Activated CD4-positive, alpha-beta T cell treated with anti-CD3 and anti-CD28 coated beads for 36 hours (primary cell): ENCODE data around the gene SLC25A22. TPM values are rescaled to one million over a fixed set of nuclear protein-coding genes. Genes with fewer than 3 reads are reported as not detected.

Experiments
- ATAC-seq: fragments of 200-7000 bp; cut with Tn5 transposase; one replicate; pipeline ENCODE4 v1.10.0; 2021; ENCODE audit warnings: mild to moderate bottlenecking, moderate library complexity
- CTCF ChIA-PET: fragments of 350-600 bp; sonication (Branson Sonifier 250); formaldehyde crosslinking; loops from one replicate; lab custom pipeline; 2021; ENCODE audit warnings: antibody characterized with exemption; lab: Charles Lee
- POLR2A ChIA-PET: fragments of 350-600 bp; sonication (Branson Sonifier 250); formaldehyde crosslinking; loops from one replicate; lab custom pipeline; 2021; ENCODE audit warnings: antibody characterized with exemption, inconsistent platforms; lab: Charles Lee
- DNase-seq: peaks from one replicate; pipeline ENCODE4 v3.0.0-alpha.2; 2020
- H3K27ac Mint-ChIP-seq: one replicate; pipeline ENCODE4 v1.8.0; 2021; ENCODE audit warnings: mixed read lengths
- H3K27me3 Mint-ChIP-seq: one replicate; pipeline ENCODE4 v1.8.0; 2021; ENCODE audit warnings: mixed read lengths
- H3K36me3 Mint-ChIP-seq: one replicate; pipeline ENCODE4 v1.8.0; 2021; ENCODE audit warnings: low read depth, mixed read lengths
- H3K4me1 Mint-ChIP-seq: one replicate; pipeline ENCODE4 v1.8.0; 2021; ENCODE audit warnings: mixed read lengths
- H3K4me3 Mint-ChIP-seq: one replicate; pipeline ENCODE4 v1.8.0; 2021; ENCODE audit warnings: mild to moderate bottlenecking, moderate library complexity, mixed read lengths
- H3K9me3 Mint-ChIP-seq: one replicate; pipeline ENCODE4 v1.8.0; 2021; ENCODE audit warnings: low read depth, mixed read lengths
- intact Hi-C, 2 experiments: fragments of 100-400 bp; cut with DNase I in 1 of 2; cut with micrococcal nuclease in 1 of 2; formaldehyde crosslinking; loops; one replicate each; pipeline versions ENCODE4 v1.14.2 to v1.15.1; 2022 to 2024; cut with DNase I, micrococcal nuclease
- total RNA-seq, 2 experiments: library from RNA; stranded (reverse); gene quantifications; one replicate each; pipeline ENCODE4 v1.2.3, GENCODE V29; 2021

The SLC25A22 gene
- total RNA-seq, 2 experiments from 2014 or later = 33.9 to 36.6 TPM

- ChIA-PET CTCF (interaction anchor here (0.6 to 1.9 kb wide), 2 partner anchors 15 to 129 kb away, joined by 3 to 8 read pairs; no protein-coding TSS in a partner anchor), POLR2A (interaction anchor here (1.1 to 3.6 kb wide), 2 partner anchors 9 to 14 kb away, joined by 3 to 17 read pairs; partner anchors contain the start of genes PNPLA2 and POLR2L)
- H3K9me3 Mint-ChIP-seq = no peaks in the 10 kb centered on the region
- peaks cover 27% of the 10 kb centered on the region for H3K4me1 Mint-ChIP-seq
- H3K27me3 Mint-ChIP-seq = peaks cover 24% of the 10 kb centered on the region
- no peaks in the 10 kb centered on the region for H3K36me3 Mint-ChIP-seq
- H3K4me3 Mint-ChIP-seq = peak overlapping the region; percentile 69
- no peak overlapping the region for H3K27ac Mint-ChIP-seq
- ATAC-seq (peak; percentile 37), DNase-seq (peak; percentile 64)
- intact Hi-C loops = loop anchor here in 1 of 2 experiments (1.0 to 5.0 kb wide), 2 partner anchors 9 to 429 kb away; partner anchors contain the start of genes POLR2L and TSPAN4
These were observed 35.2 kb upstream of the SLC25A22 start for GRCh38 chr11:833114-833791.

GRCh38 chr11:832529-833113 is 34.5 kb upstream of the SLC25A22 start, which contains the start of gene CD151:
TSS of gene CD151 (plus strand) at chr11:832952. CDS start at chr11:836070, 3,118 bp downstream.
- DNase-seq (peak; percentile 75), ATAC-seq (peak; percentile 55)
- Mint-ChIP-seq H3K4me1 (peaks cover 33% of the 10 kb centered on the region), H3K4me3 (peak within 1 kb of the TSS; percentile 69), H3K27ac (peak within 1 kb of the TSS; percentile 31), H3K9me3 (no peaks in the 10 kb centered on the region), H3K27me3 (peaks cover 30% of the 10 kb centered on the region), H3K36me3 (no peaks in the 10 kb centered on the region)
- ChIA-PET CTCF (interaction anchor here (1.9 kb wide), 1 partner anchor 16 kb away, joined by 8 read pairs; no protein-coding TSS in a partner anchor), POLR2A (interaction anchor here (3.6 kb wide), 1 partner anchor 13 kb away, joined by 17 read pairs; the partner anchor contains the start of gene PNPLA2)
- intact Hi-C loops = loop anchor here in 1 of 2 experiments (1.0 to 5.0 kb wide), 2 partner anchors 10 to 430 kb away; partner anchors contain the start of genes POLR2L and TSPAN4

GRCh38 chr11:831961-832528 is 34.0 kb upstream of the SLC25A22 start:
- intact Hi-C loops = loop anchor here in 1 of 2 experiments (5.0 kb wide), 1 partner anchor 430 kb away; no protein-coding TSS in a partner anchor
- CTCF ChIA-PET = interaction anchor here (1.9 kb wide), 1 partner anchor 16 kb away, joined by 8 read pairs; no protein-coding TSS in a partner anchor
- Mint-ChIP-seq H3K36me3 (no peaks in the 10 kb centered on the region), H3K27me3 (peaks cover 32% of the 10 kb centered on the region), H3K4me1 (peaks cover 36% of the 10 kb centered on the region), H3K27ac (no peak overlapping the region), H3K9me3 (no peaks in the 10 kb centered on the region), H3K4me3 (no peak overlapping the region)
- DNase-seq = no peak
- ATAC-seq = no peak
- POLR2A ChIA-PET = interaction anchor here (0.7 to 3.6 kb wide), 2 partner anchors 13 to 244 kb away, joined by 3 to 17 read pairs; partner anchors contain the start of gene PNPLA2

GRCh38 chr11:831118-831864 is 33.2 kb upstream of the SLC25A22 start:
- DNase-seq (no peak), ATAC-seq (no peak)
- CTCF ChIA-PET = interaction anchor here (1.6 kb wide), 1 partner anchor 10 kb away, joined by 5 read pairs; no protein-coding TSS in a partner anchor
- Mint-ChIP-seq H3K27ac (no peak overlapping the region), H3K36me3 (no peaks in the 10 kb centered on the region), H3K9me3 (no peaks in the 10 kb centered on the region), H3K27me3 (peaks cover 34% of the 10 kb centered on the region), H3K4me3 (no peak overlapping the region), H3K4me1 (peaks cover 40% of the 10 kb centered on the region)
- intact Hi-C loops = loop anchor here in 1 of 2 experiments (5.0 kb wide), 1 partner anchor 431 kb away; no protein-coding TSS in a partner anchor
- POLR2A ChIA-PET = interaction anchor here (0.7 to 3.6 kb wide), 2 partner anchors 12 to 243 kb away, joined by 3 to 17 read pairs; partner anchors contain the start of gene PNPLA2

GRCh38 chr11:830295-831117 is 32.4 kb upstream of the SLC25A22 start:
- Mint-ChIP-seq H3K4me1 (peaks cover 41% of the 10 kb centered on the region), H3K9me3 (no peaks in the 10 kb centered on the region), H3K27me3 (peaks cover 34% of the 10 kb centered on the region), H3K36me3 (no peaks in the 10 kb centered on the region), H3K4me3 (no peak overlapping the region), H3K27ac (no peak overlapping the region)
- ATAC-seq = peak; percentile 50
- ChIA-PET POLR2A (interaction anchor here (0.9 to 3.6 kb wide), 2 partner anchors 9 to 11 kb away, joined by 3 to 17 read pairs; partner anchors contain the start of gene PNPLA2), CTCF (interaction anchor here (1.6 kb wide), 1 partner anchor 11 kb away, joined by 5 read pairs; no protein-coding TSS in a partner anchor)
- DNase-seq = peak; percentile 75
- intact Hi-C loops = loop anchor here in 1 of 2 experiments (1.0 to 5.0 kb wide), 2 partner anchors 10 to 432 kb away; no protein-coding TSS in a partner anchor

GRCh38 chr11:829847-830294 is 31.8 kb upstream of the SLC25A22 start:
- intact Hi-C loops = loop anchor here in 1 of 2 experiments (1.0 to 5.0 kb wide), 2 partner anchors 10 to 432 kb away; no protein-coding TSS in a partner anchor
- DNase-seq (no peak), ATAC-seq (no peak)
- Mint-ChIP-seq H3K4me1 (peaks cover 38% of the 10 kb centered on the region), H3K27me3 (peaks cover 34% of the 10 kb centered on the region), H3K4me3 (no peak overlapping the region), H3K36me3 (peaks cover 3% of the 10 kb centered on the region), H3K9me3 (no peaks in the 10 kb centered on the region), H3K27ac (no peak overlapping the region)
- ChIA-PET CTCF (interaction anchor here (1.6 kb wide), 1 partner anchor 11 kb away, joined by 5 read pairs; no protein-coding TSS in a partner anchor), POLR2A (interaction anchor here (0.9 kb wide), 1 partner anchor 8 kb away, joined by 3 read pairs; no protein-coding TSS in a partner anchor)

- Mint-ChIP-seq H3K27ac (no peak overlapping the region), H3K27me3 (peaks cover 34% of the 10 kb centered on the region), H3K4me3 (no peak overlapping the region), H3K4me1 (peaks cover 38% of the 10 kb centered on the region), H3K9me3 (no peaks in the 10 kb centered on the region), H3K36me3 (peaks cover 6% of the 10 kb centered on the region)
- POLR2A ChIA-PET = interaction anchor here (0.9 kb wide), 1 partner anchor 8 kb away, joined by 3 read pairs; no protein-coding TSS in a partner anchor
- CTCF ChIA-PET = interaction anchor here (0.6 to 1.6 kb wide), 3 partner anchors 12 to 30 kb away, joined by 3 to 5 read pairs (median 5); no protein-coding TSS in a partner anchor
- intact Hi-C loops = no loop called here
- ATAC-seq (no peak), DNase-seq (no peak)
These were observed 31.2 kb upstream of the SLC25A22 start for GRCh38 chr11:829176-829846.

GRCh38 chr11:828506-829175 is 30.6 kb upstream of the SLC25A22 start:
- no peak for DNase-seq
- Mint-ChIP-seq H3K27ac (no peak overlapping the region), H3K27me3 (peaks cover 34% of the 10 kb centered on the region), H3K4me3 (no peak overlapping the region), H3K9me3 (no peaks in the 10 kb centered on the region), H3K36me3 (peaks cover 8% of the 10 kb centered on the region), H3K4me1 (peaks cover 31% of the 10 kb centered on the region)
- no peak for ATAC-seq
- intact Hi-C loops = no loop called here
- CTCF ChIA-PET = interaction anchor here (0.6 to 1.4 kb wide), 2 partner anchors 20 to 30 kb away, joined by 3 to 5 read pairs; no protein-coding TSS in a partner anchor
- POLR2A ChIA-PET = interaction anchor here (0.5 kb wide), 1 partner anchor 53 kb away, joined by 3 read pairs; no protein-coding TSS in a partner anchor

- CTCF ChIA-PET = no interaction called here
- peak within 1 kb of the TSS; percentile 21 for H3K4me3 Mint-ChIP-seq
These were observed 29.8 kb upstream of the SLC25A22 start, which contains the start of gene CRACR2B for GRCh38 chr11:827897-828192. TSS of gene CRACR2B (plus strand) at chr11:827919. CDS start at chr11:828608, 689 bp downstream.

More at GRCh38 chr11:827897-828192, 29.8 kb upstream of the SLC25A22 start, which contains the start of gene CRACR2B:
- Mint-ChIP-seq H3K9me3 (no peaks in the 10 kb centered on the region), H3K27me3 (peaks cover 34% of the 10 kb centered on the region), H3K36me3 (peaks cover 10% of the 10 kb centered on the region), H3K4me1 (peaks cover 30% of the 10 kb centered on the region), H3K27ac (no peak within 1 kb of the TSS)
- ATAC-seq (no peak), DNase-seq (no peak)
- POLR2A ChIA-PET = interaction anchor here (0.7 kb wide), 1 partner anchor 9 kb away, joined by 3 read pairs; no protein-coding TSS in a partner anchor
- intact Hi-C loops = no loop called here
